ENCODE measurements around the gene CEP104.

The CEP104 gene

GRCh38 chr1:3893190-3893589 is 36.2 kb upstream of the CEP104 start:
- DNase-seq = no peak

- no peak for DNase-seq
Measured at GRCh38 chr1:3892748-3893147, 35.7 kb upstream of the CEP104 start.

- DNase-seq = no peak
Measured at GRCh38 chr1:3891329-3891865, 34.4 kb upstream of the CEP104 start.

GRCh38 chr1:3890389-3891328 is 33.6 kb upstream of the CEP104 start:
- DNase-seq = no peak

GRCh38 chr1:3889936-3890335 is 32.9 kb upstream of the CEP104 start:
- no peak for DNase-seq

- no peak for DNase-seq
Measured at GRCh38 chr1:3888301-3888700, 31.3 kb upstream of the CEP104 start.

GRCh38 chr1:3886691-3887090 is 29.7 kb upstream of the CEP104 start:
- DNase-seq = no peak

GRCh38 chr1:3886106-3886670 is 29.2 kb upstream of the CEP104 start:
- DNase-seq = no peak

GRCh38 chr1:3885611-3886010 is 28.6 kb upstream of the CEP104 start:
- no peak for DNase-seq

- DNase-seq = no peak
Measured at GRCh38 chr1:3884966-3885365, 28.0 kb upstream of the CEP104 start.

GRCh38 chr1:3883194-3883925 is 26.3 kb upstream of the CEP104 start:
- DNase-seq = no peak

- no peak for DNase-seq
Measured at GRCh38 chr1:3881193-3881480, 24.1 kb upstream of the CEP104 start.

GRCh38 chr1:3880429-3881192 is 23.6 kb upstream of the CEP104 start:
- no peak for DNase-seq

GRCh38 chr1:3879787-3880428 is 22.9 kb upstream of the CEP104 start:
- no peak for DNase-seq

GRCh38 chr1:3879099-3879498 is 22.1 kb upstream of the CEP104 start:
- DNase-seq = no peak

- DNase-seq = no peak
Measured at GRCh38 chr1:3876716-3877115, 19.7 kb upstream of the CEP104 start.

GRCh38 chr1:3874736-3875135 is 17.7 kb upstream of the CEP104 start:
- no peak for DNase-seq

GRCh38 chr1:3872546-3872945 is 15.5 kb upstream of the CEP104 start:
- no peak for DNase-seq

GRCh38 chr1:3871451-3871805 is 14.4 kb upstream of the CEP104 start:
- DNase-seq = no peak

- DNase-seq = no peak
Measured at GRCh38 chr1:3869751-3870301, 12.8 kb upstream of the CEP104 start.

GRCh38 chr1:3868464-3869006 is 11.5 kb upstream of the CEP104 start:
- DNase-seq = no peak

- DNase-seq = no peak
Measured at GRCh38 chr1:3865606-3866160, 8.7 kb upstream of the CEP104 start.

All from activated CD4-positive, alpha-beta T cell treated with anti-CD3 and anti-CD28 coated beads for 4 hours (primary cell).